GM21529 (cell line): Measurements from ENCODE around the gene LRRC4B.

Experiments
- ATAC-seq: cut with Tn5 transposase; IDR thresholded peaks from one replicate; pipeline ENCODE4 v1.9.1; 2021; ENCODE audit not compliant: unreplicated experiment

The LRRC4B gene

DNA sequence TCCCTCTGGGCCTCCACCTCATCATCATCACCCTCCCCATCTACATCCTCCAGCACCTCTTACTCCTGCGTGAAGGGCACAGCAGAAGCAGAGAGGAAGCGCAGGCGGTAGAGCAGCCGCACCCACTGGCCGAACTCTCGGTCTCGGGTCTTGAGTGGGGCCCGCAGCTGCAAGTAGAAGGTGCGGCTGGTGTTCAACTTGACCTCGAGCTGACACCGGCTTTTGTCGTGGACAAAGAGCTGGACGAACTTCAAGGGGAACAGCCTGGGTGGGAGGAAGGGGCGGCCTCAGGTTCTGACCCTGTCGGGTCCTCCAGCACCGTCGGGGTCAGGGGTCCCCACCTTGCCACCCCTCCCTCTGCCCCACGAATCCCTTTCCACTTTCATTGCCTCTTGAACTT, 100.7 kb downstream of the LRRC4B start:
- no peak for ATAC-seq
